ENCODE measurements around the gene FSD2. TPM values are rescaled to one million over a fixed set of nuclear protein-coding genes. Genes with fewer than 3 reads are reported as not detected.
A peak's percentile ranks its signal among the peaks of the same experiment; 100 is the strongest.

Gene FSD2
- total and polyA plus RNA-seq, 9 of the 15 experiments (the other 6 are each of a cell fraction or from before 2014, with no cell fraction given): 0.01 to 0.06 TPM; not detected in 7

DNA sequence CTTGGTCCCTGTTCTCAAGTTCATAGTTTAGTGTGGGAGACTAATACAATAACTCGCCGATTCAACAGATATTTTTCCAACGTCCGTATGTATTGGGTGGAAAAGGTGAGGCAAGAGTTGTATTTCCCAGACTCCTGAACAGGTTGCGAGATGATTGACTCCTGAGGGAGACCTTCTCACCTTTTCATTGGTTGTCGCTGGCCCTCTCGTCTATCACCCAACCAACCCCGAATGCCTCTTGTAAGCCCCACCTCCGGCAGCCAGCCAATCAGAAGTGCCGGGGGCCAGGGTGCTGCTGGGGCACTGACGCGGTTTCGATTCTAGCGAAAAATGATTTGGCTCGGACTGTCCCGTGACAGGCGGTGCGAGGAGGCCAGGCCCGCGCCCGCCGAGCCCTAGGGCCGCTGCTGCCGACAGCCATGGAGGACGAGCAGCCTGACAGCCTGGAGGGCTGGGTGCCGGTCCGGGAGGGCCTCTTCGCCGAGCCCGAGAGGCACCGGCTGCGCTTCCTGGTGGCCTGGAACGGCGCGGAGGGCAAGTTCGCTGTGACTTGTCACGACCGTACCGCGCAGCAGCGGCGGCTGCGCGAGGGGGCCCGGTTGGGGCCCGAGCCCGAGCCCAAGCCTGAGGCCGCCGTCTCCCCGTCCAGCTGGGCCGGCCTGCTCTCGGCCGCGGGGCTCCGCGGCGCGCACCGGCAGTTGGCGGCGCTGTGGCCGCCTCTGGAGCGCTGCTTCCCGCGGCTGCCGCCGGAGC, 3.6 kb upstream of the FSD2 start, which contains the start of gene WHAMM (continued):
- TF ChIP-seq CTBP1 (IDR thresholded peaks at IDR 0.05; ENCODE audit: borderline replicate concordance) (peak; percentile 76; the same call in 1 of the 2 replicates), SLC30A9 (CRISPR knock-in tag; IDR thresholded peaks at IDR 0.05) (no peak), TAF9B (IDR thresholded peaks at IDR 0.05; ENCODE audit: partially characterized antibody) (no peak), XRCC3 (IDR thresholded peaks at IDR 0.05) (no peak), NR2C1 (IDR thresholded peaks at IDR 0.05) (no peak), NR2C1 (tag; IDR thresholded peaks at IDR 0.05) (no peak), RBFOX2 (IDR thresholded peaks at IDR 0.05; ENCODE audit: low read depth, low read length) (peak; percentile 94), ASH1L (IDR thresholded peaks at IDR 0.05; ENCODE audit: borderline replicate concordance, low read depth, partially characterized antibody) (peak; percentile 97), BCOR (IDR thresholded peaks at IDR 0.05) (0 out of 2 replicates have a peak, but pooled peaks have one; percentile 45)
- TF ChIP-seq, protein P1, sequence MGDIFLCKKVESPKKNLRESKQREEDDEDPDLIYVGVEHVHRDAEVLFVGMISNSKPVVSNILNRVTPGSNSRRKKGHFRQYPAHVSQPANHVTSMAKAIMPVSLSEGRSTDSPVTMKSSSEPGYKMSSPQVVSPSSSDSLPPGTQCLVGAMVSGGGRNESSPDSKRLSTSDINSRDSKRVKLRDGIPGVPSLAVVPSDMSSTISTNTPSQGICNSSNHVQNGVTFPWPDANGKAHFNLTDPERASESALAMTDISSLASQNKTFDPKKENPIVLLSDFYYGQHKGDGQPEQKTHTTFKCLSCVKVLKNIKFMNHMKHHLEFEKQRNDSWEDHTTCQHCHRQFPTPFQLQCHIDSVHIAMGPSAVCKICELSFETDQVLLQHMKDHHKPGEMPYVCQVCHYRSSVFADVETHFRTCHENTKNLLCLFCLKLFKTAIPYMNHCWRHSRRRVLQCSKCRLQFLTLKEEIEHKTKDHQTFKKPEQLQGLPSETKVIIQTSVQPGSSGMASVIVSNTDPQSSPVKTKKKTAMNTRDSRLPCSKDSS (IDR thresholded peaks at IDR 0.05; ENCODE audit: low read depth, partially characterized antibody): no peak
- TF ChIP-seq, protein P2, sequence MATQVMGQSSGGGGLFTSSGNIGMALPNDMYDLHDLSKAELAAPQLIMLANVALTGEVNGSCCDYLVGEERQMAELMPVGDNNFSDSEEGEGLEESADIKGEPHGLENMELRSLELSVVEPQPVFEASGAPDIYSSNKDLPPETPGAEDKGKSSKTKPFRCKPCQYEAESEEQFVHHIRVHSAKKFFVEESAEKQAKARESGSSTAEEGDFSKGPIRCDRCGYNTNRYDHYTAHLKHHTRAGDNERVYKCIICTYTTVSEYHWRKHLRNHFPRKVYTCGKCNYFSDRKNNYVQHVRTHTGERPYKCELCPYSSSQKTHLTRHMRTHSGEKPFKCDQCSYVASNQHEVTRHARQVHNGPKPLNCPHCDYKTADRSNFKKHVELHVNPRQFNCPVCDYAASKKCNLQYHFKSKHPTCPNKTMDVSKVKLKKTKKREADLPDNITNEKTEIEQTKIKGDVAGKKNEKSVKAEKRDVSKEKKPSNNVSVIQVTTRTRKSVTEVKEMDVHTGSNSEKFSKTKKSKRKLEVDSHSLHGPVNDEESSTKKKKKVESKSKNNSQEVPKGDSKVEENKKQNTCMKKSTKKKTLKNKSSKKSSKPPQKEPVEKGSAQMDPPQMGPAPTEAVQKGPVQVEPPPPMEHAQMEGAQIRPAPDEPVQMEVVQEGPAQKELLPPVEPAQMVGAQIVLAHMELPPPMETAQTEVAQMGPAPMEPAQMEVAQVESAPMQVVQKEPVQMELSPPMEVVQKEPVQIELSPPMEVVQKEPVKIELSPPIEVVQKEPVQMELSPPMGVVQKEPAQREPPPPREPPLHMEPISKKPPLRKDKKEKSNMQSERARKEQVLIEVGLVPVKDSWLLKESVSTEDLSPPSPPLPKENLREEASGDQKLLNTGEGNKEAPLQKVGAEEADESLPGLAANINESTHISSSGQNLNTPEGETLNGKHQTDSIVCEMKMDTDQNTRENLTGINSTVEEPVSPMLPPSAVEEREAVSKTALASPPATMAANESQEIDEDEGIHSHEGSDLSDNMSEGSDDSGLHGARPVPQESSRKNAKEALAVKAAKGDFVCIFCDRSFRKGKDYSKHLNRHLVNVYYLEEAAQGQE (IDR thresholded peaks at IDR 0.05; ENCODE audit: borderline replicate concordance): peak; percentile 6; the same call in 1 of the 2 replicates
- TF ChIP-seq, protein P2 (CRISPR knock-in tag; IDR thresholded peaks at IDR 0.05; ENCODE audit: low read depth): peak; percentile 80
- TF ChIP-seq, protein P3, sequence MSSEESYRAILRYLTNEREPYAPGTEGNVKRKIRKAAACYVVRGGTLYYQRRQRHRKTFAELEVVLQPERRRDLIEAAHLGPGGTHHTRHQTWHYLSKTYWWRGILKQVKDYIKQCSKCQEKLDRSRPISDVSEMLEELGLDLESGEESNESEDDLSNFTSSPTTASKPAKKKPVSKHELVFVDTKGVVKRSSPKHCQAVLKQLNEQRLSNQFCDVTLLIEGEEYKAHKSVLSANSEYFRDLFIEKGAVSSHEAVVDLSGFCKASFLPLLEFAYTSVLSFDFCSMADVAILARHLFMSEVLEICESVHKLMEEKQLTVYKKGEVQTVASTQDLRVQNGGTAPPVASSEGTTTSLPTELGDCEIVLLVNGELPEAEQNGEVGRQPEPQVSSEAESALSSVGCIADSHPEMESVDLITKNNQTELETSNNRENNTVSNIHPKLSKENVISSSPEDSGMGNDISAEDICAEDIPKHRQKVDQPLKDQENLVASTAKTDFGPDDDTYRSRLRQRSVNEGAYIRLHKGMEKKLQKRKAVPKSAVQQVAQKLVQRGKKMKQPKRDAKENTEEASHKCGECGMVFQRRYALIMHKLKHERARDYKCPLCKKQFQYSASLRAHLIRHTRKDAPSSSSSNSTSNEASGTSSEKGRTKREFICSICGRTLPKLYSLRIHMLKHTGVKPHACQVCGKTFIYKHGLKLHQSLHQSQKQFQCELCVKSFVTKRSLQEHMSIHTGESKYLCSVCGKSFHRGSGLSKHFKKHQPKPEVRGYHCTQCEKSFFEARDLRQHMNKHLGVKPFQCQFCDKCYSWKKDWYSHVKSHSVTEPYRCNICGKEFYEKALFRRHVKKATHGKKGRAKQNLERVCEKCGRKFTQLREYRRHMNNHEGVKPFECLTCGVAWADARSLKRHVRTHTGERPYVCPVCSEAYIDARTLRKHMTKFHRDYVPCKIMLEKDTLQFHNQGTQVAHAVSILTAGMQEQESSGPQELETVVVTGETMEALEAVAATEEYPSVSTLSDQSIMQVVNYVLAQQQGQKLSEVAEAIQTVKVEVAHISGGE (CRISPR knock-in tag; IDR thresholded peaks at IDR 0.05): 0 out of 6 replicates have a peak, but pooled peaks of 1 of the 3 experiments have one; percentile 34
